Thyroid gland (tissue), 4 donors: ENCODE measurements around the gene ALDH1L1.

Experiments used
- POLR2A ChIP-seq, 2 donors: fragments of 450-650 bp; IDR thresholded peaks; one replicate each; pipeline ENCODE4 v1.6.1; 2017; ENCODE audit warnings: antibody characterized with exemption in 2 of 2, mild to moderate bottlenecking in 2 of 2, moderate library complexity in 1 of 2
- TF ChIP-seq, protein P1 (sequence below), 6 experiments: fragments of 200-600 bp in 3 of 6; fragments of 450-650 bp in 3 of 6; sonication (generic) in 3 of 6; IDR thresholded peaks; one replicate each; pipeline ENCODE4 v1.5.1; 2016 to 2019; ENCODE audit warnings: antibody characterized with exemption in 6 of 6, mild to moderate bottlenecking in 2 of 6, inconsistent platforms in 1 of 6, moderate library complexity in 1 of 6

DNA sequence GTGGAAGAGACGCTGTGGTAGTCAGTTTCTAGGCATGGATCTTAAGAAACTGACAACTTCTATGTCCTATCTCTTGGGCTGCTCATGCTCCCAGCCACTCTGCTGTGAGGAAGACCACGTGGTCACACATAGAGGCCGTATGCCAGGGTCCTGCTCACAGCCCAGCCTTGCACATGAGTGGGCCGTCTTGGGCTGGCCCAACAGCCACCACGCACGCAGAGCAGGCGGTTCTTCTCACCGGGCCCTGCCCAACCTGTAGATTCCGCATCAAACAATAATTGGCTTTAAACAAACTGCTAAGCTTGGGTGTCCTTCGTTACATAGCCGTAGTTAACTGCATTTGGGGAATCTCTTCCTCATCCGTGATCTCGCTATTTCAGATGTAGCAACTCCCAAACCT, 122.5 kb downstream of the ALDH1L1 start:
- TF ChIP-seq, protein P1, sequence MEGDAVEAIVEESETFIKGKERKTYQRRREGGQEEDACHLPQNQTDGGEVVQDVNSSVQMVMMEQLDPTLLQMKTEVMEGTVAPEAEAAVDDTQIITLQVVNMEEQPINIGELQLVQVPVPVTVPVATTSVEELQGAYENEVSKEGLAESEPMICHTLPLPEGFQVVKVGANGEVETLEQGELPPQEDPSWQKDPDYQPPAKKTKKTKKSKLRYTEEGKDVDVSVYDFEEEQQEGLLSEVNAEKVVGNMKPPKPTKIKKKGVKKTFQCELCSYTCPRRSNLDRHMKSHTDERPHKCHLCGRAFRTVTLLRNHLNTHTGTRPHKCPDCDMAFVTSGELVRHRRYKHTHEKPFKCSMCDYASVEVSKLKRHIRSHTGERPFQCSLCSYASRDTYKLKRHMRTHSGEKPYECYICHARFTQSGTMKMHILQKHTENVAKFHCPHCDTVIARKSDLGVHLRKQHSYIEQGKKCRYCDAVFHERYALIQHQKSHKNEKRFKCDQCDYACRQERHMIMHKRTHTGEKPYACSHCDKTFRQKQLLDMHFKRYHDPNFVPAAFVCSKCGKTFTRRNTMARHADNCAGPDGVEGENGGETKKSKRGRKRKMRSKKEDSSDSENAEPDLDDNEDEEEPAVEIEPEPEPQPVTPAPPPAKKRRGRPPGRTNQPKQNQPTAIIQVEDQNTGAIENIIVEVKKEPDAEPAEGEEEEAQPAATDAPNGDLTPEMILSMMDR (IDR thresholded peaks at IDR 0.05) = no peak
- TF ChIP-seq POLR2A (IDR thresholded peaks at IDR 0.05) = no peak
